K562 (cell line): ENCODE results near the gene PLXDC1. TPM values are rescaled to one million over a fixed set of nuclear protein-coding genes. Genes with fewer than 3 reads are reported as not detected.

Experiments used
- ARHGAP35 ChIP-seq: fragments of 450-650 bp; IDR thresholded peaks from 2 replicates; pipeline ENCODE4 v1.6.1; 2018; ENCODE audit not compliant: partially characterized antibody
- LEF1 ChIP-seq: fragments of 450-650 bp; IDR thresholded peaks from 2 replicates; pipeline ENCODE4 v1.6.1; 2016; ENCODE audit warnings: mild to moderate bottlenecking
- MCM3 ChIP-seq: fragments of 450-650 bp; IDR thresholded peaks from 2 replicates; pipeline ENCODE4 v1.6.1; 2016
- MECOM ChIP-seq: fragments of 250-450 bp; sonication (Bioruptor Pico); IDR thresholded peaks from 2 replicates; pipeline ENCODE4 v1.8.0; 2022; ENCODE audit warnings: inconsistent platforms
- MTA1 ChIP-seq: fragments of 450-650 bp; IDR thresholded peaks from 2 replicates; pipeline ENCODE4 v1.6.1; 2017; ENCODE audit warnings: borderline replicate concordance
- MYBL2 ChIP-seq, 2 experiments: fragments of 450-650 bp in 1 of 2; sonication (generic) in 1 of 2; formaldehyde crosslinking in 1 of 2; IDR thresholded peaks; 2 replicates each; pipeline versions ENCODE4 v1.6.1 to v1.8.1; 2017 to 2022; ENCODE audit warnings: borderline replicate concordance in 1 of 2, inconsistent platforms in 1 of 2, low read depth in 1 of 2, mild to moderate bottlenecking in 1 of 2, missing genetic modification reagents in 1 of 2, moderate library complexity in 1 of 2
- PHB ChIP-seq: fragments of 250-450 bp; sonication (Bioruptor Pico); IDR thresholded peaks from 2 replicates; pipeline ENCODE4 v1.5.0; 2021
- POLR2AphosphoS5 ChIP-seq: IDR thresholded peaks from 2 replicates; pipeline ENCODE4 v1.6.1; 2011; ENCODE audit warnings: mild to moderate bottlenecking, low read depth, low read length, moderate library complexity; ENCODE audit not compliant: control insufficient read depth, insufficient read depth
- SOX6 ChIP-seq: fragments of 450-650 bp; IDR thresholded peaks from 2 replicates; pipeline ENCODE4 v1.6.1; 2014; ENCODE audit warnings: mild to moderate bottlenecking
- U2AF1 ChIP-seq: fragments of 200-400 bp; formaldehyde crosslinking; optimal IDR thresholded peaks from 2 replicates; pipeline ENCODE3; 2017; ENCODE audit warnings: mild to moderate bottlenecking, low read depth, low read length, moderate library complexity
- ZBTB7A ChIP-seq: IDR thresholded peaks from 2 replicates; pipeline ENCODE4 v1.6.1; 2011; ENCODE audit warnings: low read depth, mild to moderate bottlenecking, low read length, moderate library complexity, borderline replicate concordance; ENCODE audit not compliant: control insufficient read depth
- ZNF280A ChIP-seq: fragments of 450-650 bp; IDR thresholded peaks from 2 replicates; pipeline ENCODE4 v1.6.1; 2018; ENCODE audit warnings: mild to moderate bottlenecking, low read depth; ENCODE audit not compliant: partially characterized antibody
- ZNF778 ChIP-seq: fragments of 450-650 bp; formaldehyde crosslinking; IDR thresholded peaks from 2 replicates; pipeline ENCODE4 v1.4.0; 2020; ENCODE audit warnings: mild to moderate bottlenecking, moderate library complexity
- polyA plus RNA-seq, 8 experiments: library from polyadenylated mRNA; depleted of rRNA in 4 of 8; stranded (reverse) in 5 of 8; unstranded in 3 of 8; fragments of >200 nt; fragmentation: Nextera tagmentation in 2 of 8; fragmentation: Illumina TruSeq in 1 of 8; extraction: Ambion mirVana in 2 of 8; extraction: Trizol in 1 of 8; gene quantifications; 2 replicates each; pipeline versions ENCODE4 v1.2.1 to v1.2.3, GENCODE V29; 2011 to 2014; ENCODE audit warnings: inconsistent platforms in 1 of 8, missing spikeins in 1 of 8
- total RNA-seq, 7 experiments: library from RNA; depleted of rRNA in 6 of 7; stranded (reverse); fragments of >200 nt in 6 of 7; fragmentation: Illumina TruSeq in 2 of 7; extraction: Trizol in 2 of 7; gene quantifications; 2 replicates each; pipeline versions ENCODE4 v1.2.1 to v1.2.3, GENCODE V29; 2011 to 2021; ENCODE audit warnings: low replicate concordance in 1 of 7
- TF ChIP-seq, protein P1 (sequence below): sonication (generic); formaldehyde crosslinking; IDR thresholded peaks from 2 replicates; pipeline ENCODE4 v1.8.0; 2022; ENCODE audit warnings: missing genetic modification reagents, mild to moderate bottlenecking, moderate library complexity, borderline replicate concordance
- TF ChIP-seq, protein P2 (sequence below), 2 experiments: IDR thresholded peaks; 2 replicates each; pipeline ENCODE4 v1.6.1; 2012; ENCODE audit warnings: improper control_type of control experiment in 2 of 2, low read depth in 2 of 2, low read length in 2 of 2, borderline replicate concordance in 1 of 2

PLXDC1 gene
- total and polyA plus RNA-seq, 9 of the 15 experiments (the other 6 are each of a cell fraction or from before 2014, with no cell fraction given): not detected

DNA sequence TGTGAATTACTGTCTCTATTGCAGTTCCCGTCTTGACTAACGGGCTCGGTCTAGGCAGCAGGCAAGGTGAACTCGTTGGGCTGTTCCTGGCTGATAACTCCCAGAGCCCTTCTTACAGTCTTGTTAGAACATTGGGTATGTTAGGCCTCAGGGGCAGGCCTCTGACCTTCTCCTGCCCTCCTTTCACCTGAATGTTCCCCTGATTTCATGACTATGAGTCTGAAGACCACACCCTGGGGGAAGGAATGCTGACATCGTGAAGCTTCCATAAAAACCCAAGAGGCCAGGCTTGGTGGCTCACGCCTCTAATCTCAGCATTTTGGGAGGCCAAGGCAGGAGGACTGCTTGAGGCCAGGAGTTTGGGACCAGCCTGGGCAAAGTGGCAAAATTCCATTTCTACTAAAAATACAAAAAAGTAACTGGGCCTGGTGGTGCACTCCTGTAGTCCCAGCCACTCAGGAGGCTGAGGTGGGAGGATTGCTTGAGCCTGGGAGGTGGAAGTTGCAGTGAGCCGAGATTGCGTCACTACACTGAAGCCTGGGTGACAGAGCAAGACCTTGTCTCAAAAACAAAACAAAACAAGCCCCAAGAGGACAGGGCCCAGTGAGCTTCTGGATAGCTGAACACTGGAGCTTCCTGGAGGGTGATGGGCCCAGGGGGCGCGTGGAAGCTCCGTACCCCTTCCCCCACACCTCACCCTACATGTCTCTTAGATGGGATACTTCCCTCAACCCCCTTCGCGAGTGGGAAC, 136.5 kb downstream of the PLXDC1 start (continued):
- TF ChIP-seq, protein P1, sequence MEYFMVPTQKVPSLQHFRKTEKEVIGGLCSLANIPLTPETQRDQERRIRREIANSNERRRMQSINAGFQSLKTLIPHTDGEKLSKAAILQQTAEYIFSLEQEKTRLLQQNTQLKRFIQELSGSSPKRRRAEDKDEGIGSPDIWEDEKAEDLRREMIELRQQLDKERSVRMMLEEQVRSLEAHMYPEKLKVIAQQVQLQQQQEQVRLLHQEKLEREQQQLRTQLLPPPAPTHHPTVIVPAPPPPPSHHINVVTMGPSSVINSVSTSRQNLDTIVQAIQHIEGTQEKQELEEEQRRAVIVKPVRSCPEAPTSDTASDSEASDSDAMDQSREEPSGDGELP (CRISPR knock-in tag): peak; percentile 24; the same call in 1 of the 2 replicates
- TF ChIP-seq MECOM: no peak
- no peak for TF ChIP-seq ZNF778 (CRISPR knock-in tag)
- no peak for TF ChIP-seq MTA1
- TF ChIP-seq ZNF280A: no peak
- TF ChIP-seq, protein P2, sequence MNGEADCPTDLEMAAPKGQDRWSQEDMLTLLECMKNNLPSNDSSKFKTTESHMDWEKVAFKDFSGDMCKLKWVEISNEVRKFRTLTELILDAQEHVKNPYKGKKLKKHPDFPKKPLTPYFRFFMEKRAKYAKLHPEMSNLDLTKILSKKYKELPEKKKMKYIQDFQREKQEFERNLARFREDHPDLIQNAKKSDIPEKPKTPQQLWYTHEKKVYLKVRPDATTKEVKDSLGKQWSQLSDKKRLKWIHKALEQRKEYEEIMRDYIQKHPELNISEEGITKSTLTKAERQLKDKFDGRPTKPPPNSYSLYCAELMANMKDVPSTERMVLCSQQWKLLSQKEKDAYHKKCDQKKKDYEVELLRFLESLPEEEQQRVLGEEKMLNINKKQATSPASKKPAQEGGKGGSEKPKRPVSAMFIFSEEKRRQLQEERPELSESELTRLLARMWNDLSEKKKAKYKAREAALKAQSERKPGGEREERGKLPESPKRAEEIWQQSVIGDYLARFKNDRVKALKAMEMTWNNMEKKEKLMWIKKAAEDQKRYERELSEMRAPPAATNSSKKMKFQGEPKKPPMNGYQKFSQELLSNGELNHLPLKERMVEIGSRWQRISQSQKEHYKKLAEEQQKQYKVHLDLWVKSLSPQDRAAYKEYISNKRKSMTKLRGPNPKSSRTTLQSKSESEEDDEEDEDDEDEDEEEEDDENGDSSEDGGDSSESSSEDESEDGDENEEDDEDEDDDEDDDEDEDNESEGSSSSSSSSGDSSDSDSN (IDR thresholded peaks at IDR 0.05; ENCODE audit: borderline replicate concordance in 1 of 2, low read depth in 2 of 2, low read length in 2 of 2): no peak
- TF ChIP-seq ARHGAP35: no peak
- no peak for TF ChIP-seq LEF1
- TF ChIP-seq ZBTB7A: no peak
- no peak for TF ChIP-seq U2AF1
- TF ChIP-seq SOX6: no peak
- TF ChIP-seq POLR2AphosphoS5: no peak
- no peak for TF ChIP-seq PHB
- no peak for TF ChIP-seq MYBL2 (IDR thresholded peaks at IDR 0.05; ENCODE audit: low read depth)
- TF ChIP-seq MYBL2 (CRISPR knock-in tag; IDR thresholded peaks at IDR 0.05; ENCODE audit: borderline replicate concordance): no peak
- TF ChIP-seq MCM3: no peak
